Stimulated activated CD8-positive, alpha-beta memory T cell treated with anti-CD3 and anti-CD28 coated beads, Interleukin-15, amount 100 ng/mL, for 4 hours (primary cell): Measurements from ENCODE around the gene GPC6.

Experiments used
- DNase-seq, 2 donors: peaks; one replicate each; pipeline ENCODE4 v3.0.0-alpha.2; 2020; ENCODE audit warnings: low read depth in 2 of 2

GPC6 gene

DNA sequence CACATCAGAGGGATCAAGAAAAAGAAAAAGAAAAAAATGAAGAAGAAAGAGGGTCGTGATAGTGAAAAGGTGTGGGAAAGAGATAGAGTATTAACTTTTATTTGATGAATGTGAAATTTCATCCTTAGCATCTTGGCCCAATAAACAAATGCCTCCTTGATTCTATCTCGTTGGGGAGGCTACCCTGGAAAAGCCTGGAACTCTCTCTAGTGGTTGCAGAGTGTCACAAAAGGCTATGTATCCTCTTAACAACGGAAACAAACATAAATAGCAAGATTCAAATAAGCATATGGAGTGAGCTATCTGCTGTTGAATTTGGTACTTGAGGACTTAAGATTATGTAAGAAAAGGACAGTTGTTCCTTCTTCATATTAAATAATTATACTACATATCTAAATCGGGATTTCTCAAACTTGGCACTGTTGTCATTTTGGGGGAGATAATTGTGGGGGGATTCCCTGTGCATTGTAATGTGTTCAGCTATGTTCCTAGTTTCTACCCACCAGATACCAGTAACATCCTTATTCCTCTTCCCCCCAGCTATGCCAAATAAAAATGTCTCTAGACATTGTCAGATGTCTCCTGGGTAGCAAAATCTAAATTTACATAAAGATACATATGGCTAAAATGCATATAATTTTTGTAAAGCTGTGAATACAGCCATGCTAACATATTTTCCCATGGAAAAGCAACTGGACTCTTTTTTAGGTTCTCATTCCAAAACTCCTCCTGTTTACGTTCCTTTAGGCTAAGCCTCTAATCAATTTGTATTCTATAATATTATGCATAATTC lies 695.7 kb downstream of the GPC6 start:
- DNase-seq, result no peak

DNA sequence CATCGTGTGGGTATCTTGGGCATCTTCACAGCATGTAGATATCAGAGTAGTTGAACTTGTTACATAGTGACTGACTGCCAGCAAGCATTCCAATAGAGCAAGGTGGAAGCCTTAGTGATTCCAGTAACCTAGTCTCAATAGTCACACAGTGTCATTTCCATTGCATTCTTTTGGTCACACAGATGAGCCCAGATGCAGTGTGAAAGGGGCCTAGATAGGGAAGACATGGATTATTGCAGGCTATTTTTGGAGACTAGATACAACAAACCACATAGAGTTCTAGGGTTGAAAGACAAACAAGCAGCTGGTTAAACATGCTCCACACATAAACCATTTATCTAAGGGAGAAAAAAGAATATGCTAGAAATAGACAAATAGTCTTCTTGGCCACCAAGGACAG lies 699.4 kb downstream of the GPC6 start:
- DNase-seq, result no peak

DNA sequence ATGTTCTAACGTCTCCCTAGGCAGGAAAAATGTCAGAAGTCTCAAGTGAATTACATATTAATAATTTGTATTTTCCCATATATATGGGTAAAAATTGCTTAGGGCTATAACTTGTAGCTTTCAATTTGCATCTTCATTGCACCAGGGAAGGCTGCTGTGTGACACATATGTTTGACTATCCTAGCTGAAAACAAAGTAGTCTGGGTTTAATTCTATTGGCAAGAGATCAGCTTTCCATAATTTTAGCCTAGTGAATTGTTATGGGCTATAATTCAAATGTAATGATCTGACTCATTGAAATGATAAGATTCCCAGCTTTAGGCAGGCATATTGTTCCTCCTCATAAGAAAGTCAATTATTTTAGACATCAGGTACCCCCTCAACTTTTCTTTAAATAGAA lies 699.8 kb downstream of the GPC6 start:
- no peak for DNase-seq

DNA sequence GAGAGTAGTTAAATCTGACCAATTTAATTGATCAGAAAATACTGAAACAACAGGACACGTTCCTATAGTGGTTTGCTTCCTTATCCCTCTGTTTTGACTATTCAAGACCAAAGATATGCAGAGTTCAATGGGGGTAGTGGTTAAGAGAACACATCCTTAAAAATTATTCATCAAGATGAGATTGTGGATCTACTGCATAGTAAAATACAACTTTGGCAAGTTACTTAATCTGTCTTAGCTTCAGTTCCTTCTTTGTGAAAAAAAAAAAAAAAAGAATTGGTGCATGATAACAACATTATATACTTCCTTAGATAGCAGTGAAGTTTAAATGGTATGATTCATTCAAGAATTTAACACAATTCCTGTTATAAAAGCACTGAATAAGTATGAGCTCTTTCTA lies 700.8 kb downstream of the GPC6 start:
- DNase-seq, result no peak

- DNase-seq, result no peak
These were observed 706.3 kb downstream of the GPC6 start for GRCh38 chr13:93932901-93933300.

- DNase-seq, result no peak
These were observed 710.3 kb downstream of the GPC6 start for GRCh38 chr13:93936901-93937300.

DNA sequence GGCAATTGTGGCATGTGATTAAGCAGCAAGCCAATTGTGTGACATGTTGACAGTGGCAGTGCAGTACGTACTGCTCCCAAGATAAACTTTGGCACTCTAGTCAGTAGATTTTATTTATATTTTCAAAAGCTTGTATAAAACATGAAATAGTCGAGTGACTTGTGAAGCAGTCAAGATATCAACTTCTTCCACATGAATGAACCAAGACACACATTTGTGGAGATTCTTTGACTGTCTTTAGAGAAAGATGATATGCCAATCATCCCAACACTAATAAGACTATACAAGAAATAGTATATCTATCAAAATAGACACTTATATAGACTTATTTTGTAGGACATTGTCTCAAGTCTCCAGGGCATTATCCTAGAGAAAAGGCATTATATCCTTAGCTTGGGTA lies 714.8 kb downstream of the GPC6 start:
- no peak for DNase-seq

DNA sequence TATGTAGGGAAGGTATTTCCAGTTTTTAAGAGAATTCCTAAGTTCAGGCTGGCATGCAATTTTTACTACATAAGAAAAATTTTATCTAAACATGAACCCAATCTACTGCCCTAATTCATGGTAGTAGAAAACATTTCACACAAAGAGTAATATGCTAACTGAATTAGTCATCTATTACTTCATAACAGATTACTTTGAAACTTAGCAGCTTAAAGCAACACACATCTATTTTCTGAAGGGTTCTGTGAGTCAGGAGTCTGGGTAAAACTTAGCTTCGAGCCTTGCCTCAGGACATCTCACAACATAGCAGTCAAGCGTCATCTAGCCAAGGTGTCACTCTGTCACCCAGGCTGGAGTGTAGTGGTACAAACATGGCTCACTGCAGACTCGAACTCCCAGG lies 715.4 kb downstream of the GPC6 start:
- no peak for DNase-seq

DNA sequence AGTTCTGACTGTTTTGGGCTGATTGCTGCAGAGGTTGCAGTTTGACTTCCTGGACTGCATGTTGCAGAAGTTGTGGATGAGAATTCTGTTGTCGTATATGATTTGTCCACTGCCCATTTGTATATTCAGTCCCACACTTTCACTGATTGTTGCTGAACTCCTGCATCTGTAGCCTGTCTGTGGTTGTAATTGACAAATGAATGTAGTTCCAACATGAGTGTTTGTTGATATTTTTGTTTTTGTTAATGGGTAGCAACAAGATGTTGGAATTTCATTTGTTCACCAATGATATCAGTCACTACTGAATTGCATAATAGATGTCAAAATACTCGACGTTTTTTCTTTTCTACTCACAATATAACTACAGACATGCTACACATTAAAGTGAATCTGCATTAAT lies 719.0 kb downstream of the GPC6 start:
- no peak for DNase-seq

DNA sequence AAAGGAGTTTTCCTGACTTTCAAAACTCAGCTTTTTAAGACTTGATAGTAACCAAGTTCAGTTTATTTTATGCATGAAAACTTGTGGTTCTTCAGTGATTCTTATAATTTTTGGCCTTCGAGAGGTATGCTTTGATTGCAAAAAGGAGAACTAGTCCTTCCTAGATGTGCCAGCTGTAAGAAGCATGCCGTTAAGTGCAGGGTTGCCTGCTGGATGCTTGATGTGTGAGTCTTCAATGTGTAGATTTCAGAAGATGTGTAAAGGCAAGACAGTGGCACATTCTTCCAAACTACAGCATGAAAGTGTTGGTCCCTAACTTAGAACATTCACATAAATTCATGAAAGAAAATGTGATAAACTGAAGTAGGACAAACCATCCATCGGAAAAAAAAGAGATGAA lies 720.4 kb downstream of the GPC6 start:
- no peak for DNase-seq

GRCh38 chr13:93947651-93948050 lies 721.0 kb downstream of the GPC6 start:
- DNase-seq, result no peak

GRCh38 chr13:93948162-93948922 lies 721.7 kb downstream of the GPC6 start:
- DNase-seq, result no peak

- DNase-seq, result no peak
These were observed 724.5 kb downstream of the GPC6 start for GRCh38 chr13:93951108-93951507.

- DNase-seq, result no peak
These were observed 725.3 kb downstream of the GPC6 start for GRCh38 chr13:93951951-93952350.

- DNase-seq, result no peak
These were observed 727.2 kb downstream of the GPC6 start for GRCh38 chr13:93953841-93954240.

DNA sequence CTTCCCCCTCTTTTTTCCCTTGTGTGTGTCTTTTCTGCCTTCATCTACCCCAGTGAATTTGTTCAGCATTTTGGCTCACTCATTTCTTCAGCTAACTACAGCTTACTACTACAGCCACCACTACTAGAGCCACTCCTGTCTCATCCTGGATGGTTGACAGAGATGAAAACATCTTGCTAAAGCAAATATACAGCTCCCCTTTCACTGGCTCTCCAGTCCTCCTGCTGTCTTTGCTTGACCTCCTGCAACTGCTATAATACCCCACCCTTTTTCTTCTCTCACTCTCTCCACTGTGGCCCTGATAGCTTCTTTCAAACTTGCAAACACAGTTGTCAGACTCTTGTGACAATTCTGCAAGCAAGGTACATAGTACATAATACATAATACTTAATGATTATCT lies 729.3 kb downstream of the GPC6 start:
- DNase-seq, result no peak

DNA sequence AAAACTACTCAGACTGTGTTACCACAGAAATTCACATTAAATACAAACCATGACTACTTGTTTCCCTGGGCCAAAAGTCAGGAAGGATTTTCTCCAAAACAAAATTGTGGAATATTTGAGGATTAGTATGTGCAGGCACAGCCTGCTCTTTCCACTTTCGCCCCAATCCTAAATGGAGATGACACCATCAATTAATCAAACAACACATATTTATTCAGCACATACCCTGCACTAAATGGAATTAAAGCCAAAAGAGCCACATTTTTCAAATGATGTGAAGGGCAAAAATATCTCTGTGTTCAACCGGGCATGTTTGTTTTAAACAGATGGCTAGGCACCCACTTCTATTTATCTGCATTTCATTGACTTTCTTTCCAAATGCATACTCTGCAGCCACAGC lies 729.8 kb downstream of the GPC6 start:
- no peak for DNase-seq

DNA sequence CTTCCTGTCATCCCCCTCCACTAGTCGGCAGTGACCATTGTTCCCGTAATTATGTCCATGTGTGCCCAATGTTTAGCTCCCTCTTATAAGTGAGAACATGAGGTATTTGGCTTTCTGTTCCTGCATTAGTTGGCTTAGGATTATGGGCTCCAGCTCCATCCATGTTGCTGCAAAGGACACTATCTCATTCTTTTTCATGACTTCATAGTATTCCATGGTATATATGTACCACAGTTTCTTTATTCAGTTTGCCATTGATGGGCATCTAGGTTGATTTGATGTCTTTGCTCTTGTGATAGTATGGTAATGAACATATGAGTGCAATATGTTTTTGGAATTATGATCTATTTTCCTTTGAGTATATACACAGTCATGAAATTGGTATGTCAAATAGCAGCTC lies 730.8 kb downstream of the GPC6 start:
- no peak for DNase-seq

DNA sequence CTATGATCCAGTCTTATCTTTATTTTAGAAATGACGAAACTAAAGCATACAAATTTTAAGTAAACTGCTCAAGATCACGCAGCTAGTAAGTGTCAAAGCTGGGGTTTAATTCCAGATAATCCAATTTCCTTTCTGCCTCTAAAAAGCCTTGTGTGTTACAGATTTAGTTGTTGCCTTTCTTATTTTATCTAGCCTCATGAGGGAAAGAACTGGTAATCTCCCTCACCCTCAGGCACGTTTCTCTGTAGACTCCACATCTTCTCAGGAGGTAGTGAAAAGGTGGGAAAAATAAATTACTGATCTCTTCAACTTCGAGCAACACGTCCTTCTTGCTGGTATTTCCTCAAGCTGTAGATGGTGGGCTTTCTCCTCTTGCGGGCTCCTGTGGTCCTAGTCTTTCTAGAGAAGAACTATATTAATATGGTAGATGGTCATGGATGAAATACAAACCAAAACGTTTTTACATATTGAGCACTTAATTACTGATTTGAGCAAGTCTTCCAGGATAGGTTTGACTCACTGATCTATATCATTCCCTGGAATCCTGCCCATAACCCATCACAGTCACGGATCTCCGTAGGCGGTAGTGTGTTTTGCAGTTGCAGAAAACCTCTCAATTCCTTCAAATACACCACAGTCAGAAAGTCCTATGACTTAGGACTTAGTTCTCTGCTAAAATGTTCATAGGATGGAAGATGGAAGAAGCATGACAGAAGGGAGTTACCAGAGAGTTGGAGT lies 733.4 kb downstream of the GPC6 start:
- no peak for DNase-seq

GRCh38 chr13:93963266-93964145 lies 736.9 kb downstream of the GPC6 start:
- DNase-seq, result no peak

- DNase-seq, result no peak
These were observed 737.5 kb downstream of the GPC6 start for GRCh38 chr13:93964146-93964512.

DNA sequence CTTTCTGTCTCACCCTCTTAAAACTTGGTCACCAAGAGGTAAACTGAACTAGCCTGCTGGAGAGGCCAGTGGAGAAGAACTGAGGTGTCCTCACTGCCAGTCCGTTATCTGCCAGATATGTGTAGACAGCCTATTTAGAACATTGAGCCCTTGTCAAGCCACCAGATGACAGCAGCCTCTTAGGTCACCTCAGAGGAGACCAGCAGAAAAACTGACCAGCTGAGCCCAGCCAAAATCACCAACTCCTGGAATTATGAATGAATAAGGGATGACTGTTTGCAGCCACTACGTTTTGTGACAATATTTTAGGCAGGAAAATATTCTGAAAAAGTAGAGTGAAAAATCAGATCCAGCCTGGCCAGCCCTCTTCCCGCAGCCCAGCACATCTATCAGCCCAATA lies 739.0 kb downstream of the GPC6 start:
- no peak for DNase-seq
